ENCODE measurements around the gene GRK5.

DNA sequence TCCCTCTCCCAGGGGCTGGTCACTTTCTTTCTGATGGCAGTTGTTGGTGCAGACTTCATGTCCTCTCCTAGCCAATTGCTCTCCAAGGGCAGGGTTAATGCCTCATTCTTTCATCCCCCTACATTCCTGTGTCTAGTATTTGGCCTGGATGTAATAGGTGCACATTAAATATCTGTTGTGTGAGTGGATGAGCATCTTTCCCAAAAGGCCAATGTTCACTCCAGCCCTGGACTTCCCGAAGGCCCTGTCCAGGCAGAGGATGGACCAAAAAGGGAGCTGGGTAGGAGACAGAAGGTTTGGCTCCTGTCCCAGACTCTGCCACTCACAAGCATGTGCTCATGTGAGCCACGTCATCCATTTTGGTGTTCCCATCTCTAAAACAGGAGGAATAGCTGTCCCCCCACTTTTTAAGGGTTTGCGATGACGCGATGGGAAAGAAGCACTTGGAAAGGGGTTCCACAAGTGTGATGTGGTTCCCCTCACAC lies 287.7 kb downstream of the GRK5 start:
- TF ChIP-seq, protein P1, sequence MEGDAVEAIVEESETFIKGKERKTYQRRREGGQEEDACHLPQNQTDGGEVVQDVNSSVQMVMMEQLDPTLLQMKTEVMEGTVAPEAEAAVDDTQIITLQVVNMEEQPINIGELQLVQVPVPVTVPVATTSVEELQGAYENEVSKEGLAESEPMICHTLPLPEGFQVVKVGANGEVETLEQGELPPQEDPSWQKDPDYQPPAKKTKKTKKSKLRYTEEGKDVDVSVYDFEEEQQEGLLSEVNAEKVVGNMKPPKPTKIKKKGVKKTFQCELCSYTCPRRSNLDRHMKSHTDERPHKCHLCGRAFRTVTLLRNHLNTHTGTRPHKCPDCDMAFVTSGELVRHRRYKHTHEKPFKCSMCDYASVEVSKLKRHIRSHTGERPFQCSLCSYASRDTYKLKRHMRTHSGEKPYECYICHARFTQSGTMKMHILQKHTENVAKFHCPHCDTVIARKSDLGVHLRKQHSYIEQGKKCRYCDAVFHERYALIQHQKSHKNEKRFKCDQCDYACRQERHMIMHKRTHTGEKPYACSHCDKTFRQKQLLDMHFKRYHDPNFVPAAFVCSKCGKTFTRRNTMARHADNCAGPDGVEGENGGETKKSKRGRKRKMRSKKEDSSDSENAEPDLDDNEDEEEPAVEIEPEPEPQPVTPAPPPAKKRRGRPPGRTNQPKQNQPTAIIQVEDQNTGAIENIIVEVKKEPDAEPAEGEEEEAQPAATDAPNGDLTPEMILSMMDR (IDR thresholded peaks at IDR 0.05 in 4 of 5, conservative IDR thresholded peaks at IDR 0.05 in 1 of 5), result no peak
- TF ChIP-seq POLR2A (IDR thresholded peaks at IDR 0.05), result no peak
